Upper lobe of left lung (tissue), 6 donors: ENCODE data around the gene DCX. TPM values are rescaled to one million over a fixed set of nuclear protein-coding genes. Genes with fewer than 3 reads are reported as not detected.

Experiments used
- ATAC-seq, 2 donors: fragments of 200-7000 bp; cut with Tn5 transposase; one replicate each; pipeline ENCODE4 v1.9.1; 2022; ENCODE audit warnings: mild to moderate bottlenecking in 2 of 2, moderate library complexity in 2 of 2; ENCODE audit not compliant: low FRiP score in 2 of 2
- DNase-seq, 2 donors: peaks; one replicate each; pipeline ENCODE4 v3.0.0-alpha.2; 2019 to 2020
- H3K27ac ChIP-seq, 4 donors: fragments of 200-600 bp; sonication (generic); one replicate each; pipeline ENCODE4 v1.5.1; 2016 to 2019
- H3K27me3 ChIP-seq, 4 donors: fragments of 200-600 bp; sonication (generic); one replicate each; pipeline ENCODE4 v1.5.1; 2017 to 2019
- H3K36me3 ChIP-seq, 4 donors: fragments of 200-600 bp; sonication (generic); one replicate each; pipeline ENCODE4 v1.5.1; 2016 to 2019
- H3K4me1 ChIP-seq, 4 donors: fragments of 200-600 bp; sonication (generic); one replicate each; pipeline ENCODE4 v1.5.1; 2018 to 2019
- H3K4me3 ChIP-seq, 4 donors: fragments of 200-600 bp; sonication (generic); one replicate each; pipeline ENCODE4 v1.5.1; 2017 to 2019; ENCODE audit warnings: mild to moderate bottlenecking in 2 of 4, moderate library complexity in 1 of 4
- H3K9me3 ChIP-seq, 4 donors: fragments of 200-600 bp; sonication (generic); one replicate each; pipeline ENCODE4 v1.5.1; 2018 to 2019
- EP300 ChIP-seq, 4 donors: sonication (generic); formaldehyde crosslinking; IDR thresholded peaks; one replicate each; pipeline ENCODE4 v1.5.1; 2017; ENCODE audit warnings: antibody characterized with exemption in 4 of 4, control low read depth in 2 of 4
- POLR2A ChIP-seq, 4 donors: fragments of 450-650 bp; IDR thresholded peaks; one replicate each; pipeline ENCODE4 v1.5.1; 2016 to 2017; ENCODE audit warnings: antibody characterized with exemption in 4 of 4, mild to moderate bottlenecking in 2 of 4
- POLR2AphosphoS5 ChIP-seq, 2 donors: sonication (generic); formaldehyde crosslinking; IDR thresholded peaks; one replicate each; pipeline ENCODE4 v1.5.1; 2017; ENCODE audit warnings: antibody characterized with exemption in 2 of 2
- WGBS, 2 donors: methylation state at CpG; one replicate each; pipeline ENCODE4 v1.1.5; 2017 to 2018; 5-methylcytosine and 5-hydroxymethylcytosine counted together
- total RNA-seq, 6 donors: library from RNA; depleted of rRNA in 4 of 6; stranded (reverse); fragments of >200 nt in 4 of 6; gene quantifications; one replicate each; pipeline versions ENCODE4 v1.1.0 to v1.2.1, GENCODE V29; 2016 to 2021
- TF ChIP-seq, protein P1 (sequence below), 6 experiments: fragments of 450-650 bp in 4 of 6; fragments of 200-600 bp in 2 of 6; sonication (generic) in 2 of 6; IDR thresholded peaks; one replicate each; pipeline ENCODE4 v1.5.1; 2016 to 2019; ENCODE audit warnings: antibody characterized with exemption in 6 of 6
- donor health status: DM: no; HTN: no; CAD: no; lungs with moderate emphysema.
- donor health status: DM: no; HTN: yes; CAD: no; lungs with severe emphysema.

Gene DCX
- total RNA-seq, 6 donors from 2014 or later: not detected

DNA sequence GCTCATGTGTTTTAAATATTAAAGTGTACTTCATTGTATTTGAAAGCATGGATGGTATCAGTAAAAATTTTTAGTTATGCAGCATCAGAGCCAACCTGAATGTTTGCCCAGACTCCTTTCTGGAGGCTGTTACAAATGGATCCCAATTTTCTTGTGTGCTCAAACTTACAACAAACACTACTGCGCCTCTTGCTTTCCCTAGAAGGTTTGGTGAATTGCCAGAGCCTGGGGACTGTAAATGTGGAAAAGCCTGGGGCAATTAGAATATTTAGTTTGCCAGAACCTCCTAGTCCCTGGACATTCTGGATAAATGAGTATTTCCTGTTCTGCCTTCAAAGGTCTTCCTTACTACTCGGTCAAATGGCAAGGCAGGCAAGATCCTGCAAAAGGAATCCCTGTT lies 146.5 kb downstream of the DCX start:
- Histone ChIP-seq H3K9me3 (no peaks in the 10 kb centered on the region), H3K4me3 (no peak overlapping the region), H3K36me3 (no peaks in the 10 kb centered on the region), H3K27ac (no peak overlapping the region), H3K27me3 (no peaks in the 10 kb centered on the region), H3K4me1 (no peaks in the 10 kb centered on the region)
- 65 to 73% methylated on average over 2 of the region's 2 CpGs for WGBS, 2 donors
- TF ChIP-seq POLR2AphosphoS5 (IDR thresholded peaks at IDR 0.05) (no peak), EP300 (IDR thresholded peaks at IDR 0.05) (no peak), POLR2A (IDR thresholded peaks at IDR 0.05) (no peak)
- TF ChIP-seq, protein P1, sequence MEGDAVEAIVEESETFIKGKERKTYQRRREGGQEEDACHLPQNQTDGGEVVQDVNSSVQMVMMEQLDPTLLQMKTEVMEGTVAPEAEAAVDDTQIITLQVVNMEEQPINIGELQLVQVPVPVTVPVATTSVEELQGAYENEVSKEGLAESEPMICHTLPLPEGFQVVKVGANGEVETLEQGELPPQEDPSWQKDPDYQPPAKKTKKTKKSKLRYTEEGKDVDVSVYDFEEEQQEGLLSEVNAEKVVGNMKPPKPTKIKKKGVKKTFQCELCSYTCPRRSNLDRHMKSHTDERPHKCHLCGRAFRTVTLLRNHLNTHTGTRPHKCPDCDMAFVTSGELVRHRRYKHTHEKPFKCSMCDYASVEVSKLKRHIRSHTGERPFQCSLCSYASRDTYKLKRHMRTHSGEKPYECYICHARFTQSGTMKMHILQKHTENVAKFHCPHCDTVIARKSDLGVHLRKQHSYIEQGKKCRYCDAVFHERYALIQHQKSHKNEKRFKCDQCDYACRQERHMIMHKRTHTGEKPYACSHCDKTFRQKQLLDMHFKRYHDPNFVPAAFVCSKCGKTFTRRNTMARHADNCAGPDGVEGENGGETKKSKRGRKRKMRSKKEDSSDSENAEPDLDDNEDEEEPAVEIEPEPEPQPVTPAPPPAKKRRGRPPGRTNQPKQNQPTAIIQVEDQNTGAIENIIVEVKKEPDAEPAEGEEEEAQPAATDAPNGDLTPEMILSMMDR (IDR thresholded peaks at IDR 0.05): no peak
- DNase-seq: no peak
- ATAC-seq: no peak

- DNase-seq (no peak), ATAC-seq (no peak)
- TF ChIP-seq POLR2A (IDR thresholded peaks at IDR 0.05) (no peak), EP300 (IDR thresholded peaks at IDR 0.05) (no peak), POLR2AphosphoS5 (IDR thresholded peaks at IDR 0.05) (no peak)
- TF ChIP-seq, protein P1 (IDR thresholded peaks at IDR 0.05): no peak
- Histone ChIP-seq H3K36me3 (no peaks in the 10 kb centered on the region), H3K4me3 (no peak overlapping the region), H3K27me3 (no peaks in the 10 kb centered on the region), H3K9me3 (no peaks in the 10 kb centered on the region), H3K27ac (no peak overlapping the region), H3K4me1 (no peaks in the 10 kb centered on the region)
- 54 to 81% methylated on average over 2 of the region's 2 CpGs for WGBS, 2 donors
Observed at GRCh38 chrX:111264385-111264784, 147.6 kb downstream of the DCX start.

DNA sequence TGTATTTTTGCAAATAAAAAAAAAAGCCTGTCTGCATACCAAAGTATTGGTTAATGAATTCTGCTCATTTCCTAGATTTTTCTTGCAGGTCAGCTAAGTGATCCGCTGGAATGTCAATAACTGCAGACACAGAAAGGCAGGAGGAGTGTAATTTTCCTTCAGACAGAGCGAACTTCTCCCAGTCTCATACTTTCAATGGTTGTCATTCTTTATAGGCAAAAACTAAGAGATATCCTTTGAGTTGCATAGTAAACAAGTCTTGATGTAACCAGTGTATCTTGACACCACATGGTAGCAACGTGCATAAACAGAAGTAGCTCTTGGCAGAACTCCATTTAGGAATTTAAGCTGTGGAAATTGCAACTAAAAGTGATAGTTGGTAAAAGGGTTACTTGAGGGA lies 149.9 kb downstream of the DCX start:
- ATAC-seq: no peak
- H3K27ac ChIP-seq: no peak overlapping the region
- H3K4me1 ChIP-seq: no peaks in the 10 kb centered on the region
- no peaks in the 10 kb centered on the region for H3K27me3 ChIP-seq
- no peak for TF ChIP-seq POLR2A (IDR thresholded peaks at IDR 0.05)
- no peak for TF ChIP-seq POLR2AphosphoS5 (IDR thresholded peaks at IDR 0.05)
- no peak for TF ChIP-seq EP300 (IDR thresholded peaks at IDR 0.05)
- TF ChIP-seq, protein P1 (IDR thresholded peaks at IDR 0.05): no peak
- WGBS, 2 donors: 39 to 44% methylated on average over 3 of the region's 3 CpGs
- DNase-seq: no peak
- H3K36me3 ChIP-seq: no peaks in the 10 kb centered on the region
- H3K4me3 ChIP-seq: no peak overlapping the region
- no peaks in the 10 kb centered on the region for H3K9me3 ChIP-seq

DNA sequence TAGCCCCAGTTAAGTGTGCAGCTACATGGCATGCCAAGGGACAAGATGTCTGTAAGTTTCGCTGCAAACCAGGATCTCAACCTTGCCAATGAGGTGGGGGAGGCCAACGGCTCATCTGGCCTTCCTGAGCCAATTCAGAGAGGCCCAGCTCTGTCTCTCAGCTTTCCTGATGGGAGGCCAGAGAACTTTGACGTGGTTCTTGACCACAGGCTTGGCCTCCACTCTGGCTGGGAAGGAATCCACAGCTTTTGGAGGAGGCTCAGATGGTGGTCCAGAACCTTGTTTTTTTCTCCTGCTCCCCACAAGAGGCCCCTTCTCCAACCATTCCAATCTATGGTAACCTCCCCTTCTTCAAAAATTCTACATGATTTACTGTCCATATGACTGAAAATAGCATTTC lies 151.5 kb downstream of the DCX start:
- ATAC-seq (no peak), DNase-seq (no peak)
- Histone ChIP-seq H3K27me3 (no peaks in the 10 kb centered on the region), H3K4me1 (no peaks in the 10 kb centered on the region), H3K9me3 (no peaks in the 10 kb centered on the region), H3K4me3 (no peak overlapping the region), H3K36me3 (no peaks in the 10 kb centered on the region), H3K27ac (no peak overlapping the region)
- TF ChIP-seq POLR2A (IDR thresholded peaks at IDR 0.05) (no peak), POLR2AphosphoS5 (IDR thresholded peaks at IDR 0.05) (no peak), EP300 (IDR thresholded peaks at IDR 0.05) (no peak)
- TF ChIP-seq, protein P1 (IDR thresholded peaks at IDR 0.05): no peak
- WGBS, 2 donors: 58% methylated on average over 3 of the region's 3 CpGs

DNA sequence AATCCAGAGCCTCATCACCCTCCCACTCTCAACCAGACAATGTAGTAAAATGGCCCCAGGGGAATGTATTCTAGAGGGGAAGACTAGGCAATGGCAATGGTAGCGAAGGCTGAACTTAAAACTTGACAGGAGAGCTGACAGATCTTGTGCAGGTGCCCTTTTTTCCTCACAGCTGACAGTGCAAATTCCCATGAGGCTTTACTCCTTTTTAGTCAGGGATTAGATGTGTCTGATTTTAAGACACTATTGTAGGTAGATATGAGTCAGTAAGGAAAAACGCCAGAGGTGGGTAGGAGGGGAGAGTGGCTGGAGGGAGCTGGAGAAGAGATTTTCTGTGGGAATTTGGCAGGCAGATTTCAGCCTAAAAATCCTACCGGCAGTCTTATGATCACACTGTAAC lies 152.4 kb downstream of the DCX start:
- H3K36me3 ChIP-seq: no peaks in the 10 kb centered on the region
- WGBS, 2 donors: 77 to 81% methylated on average over 3 of the region's 3 CpGs
- no peak for DNase-seq
- no peaks in the 10 kb centered on the region for H3K4me1 ChIP-seq
- no peak for ATAC-seq
- H3K9me3 ChIP-seq: no peaks in the 10 kb centered on the region
- H3K4me3 ChIP-seq: no peak overlapping the region
- TF ChIP-seq POLR2AphosphoS5 (IDR thresholded peaks at IDR 0.05) (no peak), POLR2A (IDR thresholded peaks at IDR 0.05) (no peak), EP300 (IDR thresholded peaks at IDR 0.05) (no peak)
- TF ChIP-seq, protein P1 (IDR thresholded peaks at IDR 0.05): no peak
- no peaks in the 10 kb centered on the region for H3K27me3 ChIP-seq
- H3K27ac ChIP-seq: no peak overlapping the region
